SK-MEL-5 (cell line): ENCODE measurements around the gene TSR3. TPM values are rescaled to one million over a fixed set of nuclear protein-coding genes. Genes with fewer than 3 reads are reported as not detected.

Experiments
- DNase-seq: peaks from one replicate; pipeline ENCODE4 v3.0.0-alpha.2; 2016; ENCODE audit warnings: low read depth, low spot score
- in situ Hi-C: cut with HindIII; loops from 2 replicates; pipeline ENCODE4 v1.10.0; 2016; ENCODE audit warnings: low sequenced_read_pairs, high pct_unique_total_duplicates, low pct_unique_long_range_greater_than_20kb
- total RNA-seq: library from RNA; depleted of rRNA; stranded (reverse); fragments of >200 nt; shearing (Covaris generic); gene quantifications from 2 replicates; pipeline ENCODE4 v1.2.3, GENCODE V29; 2014

The TSR3 gene
- total RNA-seq, 1 experiment from 2014 or later: 68.1 TPM

DNA sequence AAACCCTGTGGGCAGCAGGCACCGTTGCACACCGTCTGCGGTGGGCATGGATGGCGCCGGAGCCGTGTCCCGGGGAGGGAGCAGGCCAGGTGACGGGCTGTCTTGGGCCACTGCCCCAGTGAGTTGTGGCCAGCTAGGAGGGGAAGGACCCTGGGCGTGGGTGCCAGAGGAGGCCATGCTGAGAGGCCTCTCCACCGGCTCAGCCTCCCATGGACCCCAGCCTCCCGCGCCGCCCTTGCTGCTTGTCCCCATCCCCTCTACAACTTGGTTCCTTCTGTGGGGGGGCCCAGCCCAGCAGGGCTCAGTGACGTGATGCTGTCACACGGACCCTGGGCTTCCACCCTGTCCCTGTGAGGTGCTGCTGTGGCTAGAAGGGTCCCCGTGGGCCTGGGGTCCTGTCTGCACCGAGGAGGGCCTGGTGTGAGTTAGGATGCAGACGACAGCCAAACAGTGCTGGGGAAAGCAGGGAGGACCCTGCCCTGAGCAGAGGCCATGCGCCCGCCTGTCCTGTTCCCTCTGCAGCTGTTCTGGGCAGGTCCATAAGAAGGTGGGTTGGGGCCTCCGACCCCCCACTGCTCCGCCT is 30.9 kb downstream of the TSR3 start:
- in situ Hi-C loops: no loop called here

DNA sequence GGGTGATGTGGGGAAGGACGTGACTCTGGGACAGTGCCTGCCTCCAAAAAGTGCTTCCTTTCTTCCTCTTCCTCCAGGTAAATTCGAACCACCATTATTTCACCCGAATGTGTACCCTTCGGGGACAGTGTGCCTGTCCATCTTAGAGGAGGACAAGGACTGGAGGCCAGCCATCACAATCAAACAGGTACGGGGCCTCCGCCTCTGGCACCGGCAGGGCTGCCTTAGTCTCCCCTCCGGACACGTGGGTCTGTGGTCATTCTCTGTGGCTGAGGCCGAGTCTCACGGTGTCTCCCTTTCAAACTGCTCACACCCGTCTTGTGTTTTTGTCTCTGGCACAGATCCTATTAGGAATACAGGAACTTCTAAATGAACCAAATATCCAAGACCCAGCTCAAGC is 31.6 kb downstream of the TSR3 start:
- in situ Hi-C loops: no loop called here
- no peak for DNase-seq

More for the DNA sequence above, 30.9 kb downstream of the TSR3 start:
- DNase-seq: no peak

DNA sequence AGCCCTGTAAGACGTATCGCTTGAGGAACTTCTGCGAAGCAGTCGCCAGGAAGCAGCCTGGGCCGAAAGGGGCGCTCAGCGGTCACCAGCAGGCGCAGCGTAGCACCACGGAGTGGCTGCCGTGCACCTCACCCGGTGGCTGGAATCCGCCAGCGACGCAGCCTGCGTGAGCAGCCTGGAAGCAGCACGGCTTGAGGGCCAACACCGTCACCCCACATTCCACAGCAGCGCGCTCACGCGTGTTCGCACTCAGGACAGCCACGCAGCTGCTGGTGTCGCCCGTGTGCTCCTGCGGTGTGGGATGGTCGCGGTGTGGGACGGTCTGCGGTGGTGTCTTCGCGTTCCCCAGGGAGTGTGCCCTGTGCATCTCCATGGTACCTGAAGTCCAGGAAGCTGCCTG is 32.6 kb downstream of the TSR3 start:
- in situ Hi-C loops: no loop called here
- DNase-seq: no peak

DNA sequence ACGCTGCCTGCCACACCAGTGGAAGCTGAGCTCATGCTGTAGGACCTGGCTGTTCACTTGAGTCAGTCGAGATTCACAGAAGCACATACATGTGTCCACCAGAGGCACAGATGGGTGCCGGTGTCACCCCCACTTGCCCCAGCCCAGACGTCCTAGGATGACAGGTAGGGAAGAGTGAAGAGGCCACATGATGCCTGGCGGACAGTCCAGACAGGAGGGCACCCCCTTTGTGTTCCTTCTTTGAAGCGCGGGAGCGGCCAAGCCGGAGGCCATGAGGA is 33.5 kb downstream of the TSR3 start:
- in situ Hi-C loops: no loop called here
- no peak for DNase-seq

DNA sequence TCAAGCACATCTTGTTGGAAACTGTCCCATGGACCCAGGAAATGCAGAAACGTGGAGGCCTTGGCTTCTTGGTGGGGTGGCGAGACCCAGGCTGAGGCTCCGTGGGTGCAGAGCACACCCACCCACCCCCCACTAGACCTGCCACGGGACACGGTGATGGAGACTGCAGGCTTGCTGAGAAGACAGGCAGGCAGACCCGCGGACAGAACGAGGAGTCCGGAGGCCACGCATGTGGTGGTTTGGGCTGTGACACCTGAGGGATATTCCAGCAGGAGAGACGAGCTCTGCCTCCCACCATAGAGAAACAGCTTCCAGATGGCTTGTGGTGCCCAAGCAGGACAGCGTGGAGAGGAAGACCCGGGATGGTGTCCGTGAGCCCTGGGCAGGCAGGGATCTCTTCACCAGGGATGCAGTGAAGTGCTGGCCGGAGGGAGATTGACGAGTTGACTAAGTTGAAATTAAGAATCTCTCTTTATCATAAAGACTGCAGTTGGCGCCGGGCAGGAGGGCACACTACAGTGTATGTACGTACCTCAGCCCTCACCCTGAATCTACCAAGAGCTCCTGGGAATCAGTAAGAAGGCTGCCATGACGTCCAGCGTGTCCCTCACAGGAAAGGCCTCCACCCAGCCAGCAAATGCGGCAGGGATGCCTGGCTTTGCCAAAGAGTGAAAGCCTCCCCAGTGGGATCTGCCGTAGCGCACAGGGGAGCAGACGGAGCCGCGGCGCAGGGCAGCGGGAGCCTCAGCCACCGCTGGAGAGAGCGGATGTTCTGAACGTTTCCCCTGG is 34.0 kb downstream of the TSR3 start:
- in situ Hi-C loops: no loop called here
- DNase-seq: no peak

DNA sequence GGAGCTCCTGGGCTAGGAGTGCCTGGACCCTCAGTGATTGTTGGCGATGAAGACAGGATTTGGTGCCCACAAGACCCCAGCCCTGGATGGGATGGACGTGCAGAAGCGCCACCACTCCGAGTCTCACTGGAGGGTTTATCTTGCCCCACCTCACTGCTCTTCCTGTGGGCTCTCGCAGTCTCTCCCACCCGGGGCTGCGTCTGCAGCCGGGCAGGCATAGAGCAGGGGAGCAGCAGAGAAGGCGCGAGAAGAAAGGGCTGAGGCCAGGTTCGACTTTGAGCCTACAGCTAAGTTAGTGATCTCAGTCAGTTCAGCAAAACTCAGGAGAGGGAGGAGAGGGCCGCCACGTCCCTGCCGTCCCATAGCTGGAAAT is 35.7 kb downstream of the TSR3 start:
- in situ Hi-C loops: no loop called here
- no peak for DNase-seq

DNA sequence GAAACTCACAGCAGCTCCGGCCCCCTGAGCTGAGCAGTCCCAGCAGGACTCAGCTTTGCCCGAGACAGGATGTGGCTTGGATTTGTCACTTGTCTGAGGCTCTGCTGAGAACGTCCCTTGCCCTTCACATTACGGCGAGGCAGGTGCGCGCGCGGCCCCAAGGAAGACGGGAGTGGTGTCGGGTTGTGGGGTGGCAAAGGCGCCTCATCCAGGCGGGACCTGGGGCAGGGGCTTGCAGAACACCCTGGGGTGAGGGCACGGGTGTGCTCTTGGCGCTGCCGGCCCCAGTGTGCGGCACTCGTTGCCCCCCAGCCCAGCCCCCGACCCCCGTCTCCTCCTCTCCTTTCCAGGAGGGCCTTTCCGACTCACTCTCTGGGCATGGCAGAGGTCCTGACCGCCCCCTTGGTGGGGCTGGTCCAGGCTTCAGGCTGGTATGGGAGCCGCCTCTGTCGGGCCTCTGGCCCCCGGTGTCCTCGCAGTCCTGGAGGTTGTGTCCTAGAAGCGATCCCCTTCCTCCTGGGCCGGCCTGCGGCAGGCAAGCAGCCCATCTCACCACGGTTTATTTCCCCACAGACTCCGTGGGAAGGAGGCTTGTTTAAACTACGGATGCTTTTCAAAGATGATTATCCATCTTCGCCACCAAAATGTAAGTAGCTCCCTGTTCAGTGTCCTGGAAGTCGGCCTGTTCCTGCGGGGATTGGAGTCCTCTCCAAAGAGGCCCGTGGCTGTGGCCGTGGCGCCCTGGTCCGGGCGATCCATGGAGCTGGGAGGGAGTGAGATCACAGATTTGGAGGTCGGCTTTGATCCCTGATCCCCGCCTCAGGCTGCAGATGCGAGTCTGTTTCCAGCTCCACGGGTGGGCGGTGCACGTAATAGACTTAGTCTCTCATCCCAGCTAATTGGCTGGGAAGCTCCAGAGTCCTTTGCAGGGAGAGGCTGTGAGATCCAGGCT is 36.3 kb downstream of the TSR3 start:
- DNase-seq: no peak
- in situ Hi-C loops: no loop called here

DNA sequence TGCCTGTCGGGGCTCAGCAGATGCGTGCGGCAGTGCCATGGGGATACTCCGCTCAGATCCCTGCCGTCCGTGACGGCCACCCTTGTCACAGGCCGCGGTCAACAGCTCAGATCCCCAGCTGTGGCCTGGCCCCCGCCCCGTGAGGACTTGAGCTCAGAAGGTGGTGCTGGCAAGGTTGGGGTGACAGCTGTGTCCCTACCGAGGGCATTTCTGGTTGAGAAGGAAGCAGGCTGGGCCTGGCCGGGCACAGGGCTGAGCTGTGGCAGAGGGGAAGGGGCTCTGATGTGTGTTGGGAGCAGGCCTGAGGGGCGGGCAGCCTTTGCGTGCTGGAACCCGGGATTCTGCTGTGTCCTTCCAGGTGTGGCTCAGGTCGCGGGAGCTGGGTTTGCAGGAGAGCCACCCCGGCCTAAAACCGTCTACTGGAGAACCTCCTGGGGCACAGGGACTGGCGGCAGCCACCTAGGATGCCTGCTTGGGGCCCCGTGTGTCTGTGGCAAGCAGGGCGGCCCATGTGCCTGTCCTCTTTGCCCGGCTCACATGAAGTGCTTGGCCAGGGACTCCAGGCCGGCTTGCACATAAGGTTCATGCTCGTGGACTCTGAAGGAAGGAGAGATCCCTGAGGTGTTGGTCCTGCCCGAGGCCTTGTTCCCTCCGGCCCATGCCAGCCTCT is 37.1 kb downstream of the TSR3 start:
- DNase-seq: no peak
- in situ Hi-C loops: no loop called here

DNA sequence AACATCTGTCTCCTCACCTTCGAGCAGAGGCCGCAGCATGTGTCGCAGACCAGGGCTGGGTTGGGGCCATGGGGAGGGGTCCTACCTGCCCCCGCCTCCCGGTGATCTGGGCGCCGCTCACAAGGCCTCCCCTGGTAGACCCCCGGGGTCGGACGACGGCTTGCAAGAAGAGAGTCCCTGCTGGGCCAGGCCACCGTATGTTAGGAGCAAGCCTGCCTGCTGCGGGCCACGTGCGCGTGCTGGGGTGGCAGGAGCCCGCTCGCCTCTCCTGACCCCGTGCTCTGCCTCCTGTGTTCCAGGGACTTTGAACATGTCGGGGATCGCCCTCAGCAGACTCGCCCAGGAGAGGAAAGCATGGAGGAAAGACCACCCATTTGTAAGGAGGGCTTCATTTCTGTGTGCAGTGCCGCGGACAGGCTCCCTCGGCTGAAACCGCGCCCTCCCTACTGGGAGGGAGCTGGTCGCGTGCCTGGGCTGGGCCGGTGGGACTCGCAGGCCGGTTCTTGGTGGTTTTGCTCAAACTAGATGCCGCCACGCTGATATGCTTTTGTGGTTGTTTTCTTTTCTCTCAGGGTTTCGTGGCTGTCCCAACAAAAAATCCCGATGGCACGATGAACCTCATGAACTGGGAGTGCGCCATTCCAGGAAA is 37.8 kb downstream of the TSR3 start:
- DNase-seq: no peak
- in situ Hi-C loops: no loop called here

DNA sequence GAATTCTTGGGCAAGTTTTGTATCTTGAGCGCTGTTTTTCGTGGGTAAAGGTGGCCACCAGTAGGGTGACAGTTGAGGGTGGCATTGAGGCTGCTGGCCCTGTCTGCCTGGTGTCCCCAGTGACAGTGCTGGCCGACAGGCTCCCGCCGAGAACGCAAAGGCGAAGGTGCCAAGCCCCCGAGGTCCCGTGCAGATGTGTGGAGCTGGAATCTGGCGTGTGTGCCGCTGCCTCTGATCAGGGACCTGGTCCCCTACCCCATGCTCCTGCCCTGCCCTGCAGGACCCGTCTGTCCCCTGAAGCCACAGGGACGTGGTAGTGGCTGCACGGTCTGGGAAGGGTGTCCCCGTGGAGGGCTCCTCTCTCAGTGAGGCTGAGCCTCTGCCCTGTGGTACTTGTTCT is 38.8 kb downstream of the TSR3 start:
- in situ Hi-C loops: no loop called here
- DNase-seq: no peak

DNA sequence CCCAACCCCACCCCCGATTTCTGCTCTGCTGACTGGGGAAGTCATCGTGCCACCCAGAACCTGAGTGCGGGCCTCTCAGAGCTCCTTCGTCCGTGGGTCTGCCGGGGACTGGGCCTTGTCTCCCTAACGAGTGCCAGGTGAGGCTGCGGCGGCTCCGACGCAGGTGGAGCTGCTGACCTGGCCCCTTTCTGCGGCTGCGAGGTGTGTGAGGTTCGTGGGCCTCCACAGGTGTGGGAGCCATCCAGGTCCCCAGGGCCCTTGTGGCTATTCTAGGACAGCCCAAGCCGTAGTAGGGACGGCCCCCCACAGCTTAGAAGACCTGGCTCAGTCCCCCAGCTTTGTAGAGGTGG is 39.2 kb downstream of the TSR3 start:
- DNase-seq: no peak
- in situ Hi-C loops: no loop called here

DNA sequence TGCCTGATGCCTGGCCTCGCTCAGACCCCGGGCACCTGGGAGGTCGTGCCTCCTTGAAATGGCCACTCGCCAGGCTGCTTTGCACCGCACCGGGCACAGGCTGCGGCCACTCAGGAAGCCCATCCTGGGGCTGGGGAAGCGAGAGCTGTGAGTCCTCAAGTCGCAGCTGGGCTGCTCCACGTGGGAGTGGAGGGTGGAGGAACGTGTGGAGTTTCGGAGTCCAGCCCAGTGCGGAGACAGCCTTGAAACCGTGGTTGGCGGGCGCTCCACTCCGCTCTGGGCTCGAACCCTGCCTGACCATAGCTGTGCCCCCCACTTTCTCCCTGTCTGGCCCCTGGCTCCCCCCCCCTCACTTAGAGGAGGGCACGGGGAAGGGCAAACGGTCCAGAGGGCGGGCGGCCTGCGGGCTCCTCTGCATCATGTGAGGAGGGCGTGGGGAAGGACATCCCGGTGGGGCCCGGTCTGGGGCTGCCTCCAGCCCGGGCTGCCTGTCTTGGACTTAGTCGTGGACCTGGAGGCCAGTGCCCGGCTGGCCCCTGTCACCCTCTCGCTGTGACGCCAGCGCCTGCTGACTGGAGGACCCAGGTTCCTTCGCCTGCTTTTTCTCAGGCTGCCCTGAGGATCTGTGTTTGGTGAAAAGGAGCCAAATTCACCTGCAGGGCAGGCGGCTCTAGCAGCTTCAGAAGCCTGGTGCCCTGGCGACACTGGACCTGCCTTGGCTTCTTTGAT is 39.8 kb downstream of the TSR3 start:
- in situ Hi-C loops: no loop called here
- DNase-seq: no peak

DNA sequence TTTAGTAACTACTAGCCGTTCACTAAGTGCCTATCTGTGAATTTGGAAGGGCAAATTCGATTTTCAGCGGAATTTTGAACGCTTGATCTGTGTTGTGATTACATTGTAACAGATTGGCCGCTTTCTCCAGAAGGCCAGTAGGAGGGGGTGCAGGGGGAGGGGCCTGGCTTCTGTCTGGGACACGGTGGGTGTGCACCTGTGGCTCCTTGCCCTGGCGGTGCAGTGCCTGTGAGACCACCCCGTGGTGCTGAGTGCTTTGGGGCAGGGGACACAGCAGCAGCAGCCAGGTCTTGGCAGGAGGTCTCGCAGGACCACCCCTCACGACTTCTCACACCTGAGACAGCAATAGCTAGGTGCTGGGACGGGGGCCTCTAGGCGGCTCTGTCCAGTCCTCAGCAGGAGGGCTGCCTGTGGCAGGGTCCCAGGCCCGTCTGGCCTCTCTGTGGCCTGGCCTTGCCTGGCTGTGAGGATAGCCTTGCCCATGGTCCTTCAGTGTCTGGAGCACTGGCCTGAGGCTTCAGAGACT is 40.4 kb downstream of the TSR3 start:
- in situ Hi-C loops: no loop called here
- DNase-seq: no peak

DNA sequence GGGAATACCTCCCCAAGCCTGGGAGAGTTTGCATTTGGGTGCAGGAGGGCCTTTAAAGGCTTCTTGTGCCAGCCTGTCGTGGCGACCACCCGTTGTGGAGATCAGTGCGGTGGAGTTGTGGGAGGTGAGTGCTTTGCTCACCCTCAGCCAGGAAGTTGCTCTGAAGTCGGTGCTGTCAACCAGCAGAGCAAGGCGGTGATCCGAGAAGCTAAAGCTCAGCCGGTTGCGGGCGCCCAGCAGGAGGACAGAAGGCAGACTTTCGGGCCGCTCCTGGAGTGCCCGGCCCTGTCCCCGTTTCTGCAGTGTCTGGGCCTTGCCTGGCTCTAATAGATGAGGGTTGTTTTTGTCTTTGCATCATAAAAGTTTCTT is 40.9 kb downstream of the TSR3 start:
- no peak for DNase-seq
- in situ Hi-C loops: no loop called here

DNA sequence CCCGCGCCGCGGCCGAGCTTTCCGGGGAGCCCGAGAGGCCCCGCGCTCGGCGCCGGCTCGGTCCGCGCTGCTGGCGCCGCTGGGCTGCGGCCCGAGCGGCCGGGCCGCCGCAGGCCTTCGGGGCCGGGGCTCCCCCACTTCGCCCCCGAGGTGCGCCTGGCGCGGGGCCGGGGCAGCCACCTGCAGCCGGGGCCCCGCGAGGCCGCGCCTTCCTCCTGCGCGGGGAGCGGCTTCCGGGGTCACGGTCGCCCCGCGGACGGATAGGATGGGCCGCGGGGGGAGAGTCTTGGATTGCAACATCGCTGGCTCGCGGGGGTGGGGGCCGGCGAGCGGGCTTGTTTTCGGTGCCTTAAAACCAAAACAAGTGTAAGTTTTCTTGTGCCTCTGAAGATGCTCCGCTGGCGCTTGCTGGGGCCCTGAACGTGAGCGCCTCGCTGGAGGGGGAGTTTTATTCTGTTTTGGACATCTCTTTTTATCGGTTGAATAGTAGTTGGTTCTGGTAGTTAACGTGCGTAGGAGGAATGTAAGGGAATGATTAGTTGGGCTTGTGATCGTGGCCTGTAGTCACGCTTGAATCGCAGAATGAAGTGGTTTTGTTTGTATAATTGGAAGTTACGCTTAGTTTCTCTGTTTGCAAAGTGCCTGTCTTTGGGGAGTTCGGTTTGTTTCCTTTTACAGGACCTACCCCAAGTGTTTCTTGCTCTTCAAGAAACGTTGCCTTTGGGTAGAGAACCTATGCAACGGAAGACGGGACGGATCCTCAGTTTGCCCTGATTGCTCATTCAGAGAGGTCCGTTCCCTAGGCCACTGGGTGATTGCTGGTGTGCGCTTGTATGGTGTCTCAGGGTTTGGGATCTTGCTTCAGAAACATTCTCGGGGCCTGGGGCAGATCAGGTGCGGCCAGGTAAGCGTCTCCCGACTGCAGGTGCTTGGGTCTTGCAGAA is 41.5 kb downstream of the TSR3 start:
- in situ Hi-C loops: no loop called here
- DNase-seq: no peak
